A549 (cell line): ENCODE results near the gene IL23R. TPM values are rescaled to one million over a fixed set of nuclear protein-coding genes. Genes with fewer than 3 reads are reported as not detected.
"Not testable (repeated sequence)": the region's sequence is repeated elsewhere in the genome, so short reads cannot be mapped to it uniquely, and the experiment has no call there.

ENCODE experiments used
- ATAC-seq, 2 experiments: fragments of 200-7000 bp in 1 of 2; fragments of >200 bp in 1 of 2; cut with Nextera tagmentation in 1 of 2; cut with Tn5 transposase in 1 of 2; 3 replicates each; pipeline versions ENCODE4 v1.8.0 to v1.9.1; 2018 to 2020; ENCODE audit warnings: mild to moderate bottlenecking in 1 of 2, moderate library complexity in 1 of 2
- CTCF ChIA-PET: fragments of 300-600 bp; sonication (Branson Sonifier 250); formaldehyde crosslinking; extraction: SDS; loops from one replicate; lab custom pipeline; 2021; ENCODE audit warnings: antibody characterized with exemption, inconsistent platforms; lab: Yijun Ruan, JAX
- POLR2A ChIA-PET: fragments of 350-600 bp; formaldehyde crosslinking; extraction: SDS; loops from one replicate; lab custom pipeline; 2021; ENCODE audit warnings: antibody characterized with exemption, inconsistent platforms; lab: Yijun Ruan, JAX
- DNase-seq, 2 experiments: peaks; one replicate each; pipeline versions ENCODE4 v3.0.0 to v3.0.0-alpha.2; 2011 to 2016; ENCODE audit warnings: low read depth in 1 of 2, low spot score in 1 of 2
- FAIRE-seq: peaks from 2 replicates; lab custom pipeline; 2011; peaks lifted over from hg19 to GRCh38; lab: Jason Lieb, UNC
- H3K27ac ChIP-seq, 2 experiments: fragments of >200 bp; sonication (Bioruptor Twin); formaldehyde crosslinking; 3 replicates each; pipeline ENCODE4 v1.5.1; 2016 to 2017
- H3K4me1 ChIP-seq: fragments of >200 bp; sonication (Bioruptor Twin); formaldehyde crosslinking; 3 replicates; pipeline ENCODE4 v1.6.1; 2016
- H3K4me2 ChIP-seq: fragments of >200 bp; sonication (Bioruptor Twin); formaldehyde crosslinking; 3 replicates; pipeline ENCODE4 v1.6.1; 2016
- H3K4me3 ChIP-seq: fragments of >200 bp; sonication (Bioruptor Twin); formaldehyde crosslinking; 3 replicates; pipeline ENCODE4 v1.5.1; 2016
- H3K9me3 ChIP-seq: fragments of >200 bp; sonication (Bioruptor Twin); formaldehyde crosslinking; 3 replicates; pipeline ENCODE4 v1.6.1; 2016
- CTCF ChIP-seq: fragments of >200 bp; sonication (Bioruptor Twin); formaldehyde crosslinking; IDR thresholded peaks from 3 replicates; pipeline ENCODE4 v1.5.1; 2016
- E2F6 ChIP-seq: IDR thresholded peaks from 2 replicates; pipeline ENCODE4 v1.6.1; 2012; ENCODE audit warnings: low read depth, borderline replicate concordance
- ESRRA ChIP-seq: fragments of 150-350 bp; IDR thresholded peaks from 2 replicates; pipeline ENCODE4 v1.6.1; 2014; ENCODE audit warnings: mild to moderate bottlenecking, low read length, borderline replicate concordance
- FOSB ChIP-seq: fragments of 250-450 bp; sonication (Bioruptor Pico); IDR thresholded peaks from 2 replicates; pipeline ENCODE4 v1.5.0; 2020; ENCODE audit warnings: mild to moderate bottlenecking, moderate library complexity
- HMGXB4 ChIP-seq: fragments of 250-450 bp; sonication (Bioruptor Pico); IDR thresholded peaks from 2 replicates; pipeline ENCODE4 v1.5.0; 2021; ENCODE audit warnings: mild to moderate bottlenecking, moderate library complexity, borderline replicate concordance
- HOXA7 ChIP-seq: fragments of 250-450 bp; sonication (Bioruptor Pico); IDR thresholded peaks from 2 replicates; pipeline ENCODE4 v1.5.0; 2020; ENCODE audit warnings: mild to moderate bottlenecking, moderate library complexity
- KDM1A ChIP-seq: fragments of 200-600 bp; sonication (generic); IDR thresholded peaks from 2 replicates; pipeline ENCODE4 v1.6.1; 2016; ENCODE audit warnings: low read depth, mild to moderate bottlenecking
- MAFK ChIP-seq: fragments of 450-650 bp; IDR thresholded peaks from 2 replicates; pipeline ENCODE4 v1.6.1; 2014; ENCODE audit not compliant: partially characterized antibody
- MAZ ChIP-seq: fragments of 150-350 bp; IDR thresholded peaks from 2 replicates; pipeline ENCODE4 v1.6.1; 2014; ENCODE audit warnings: antibody characterized with exemption, low read depth, low read length, borderline replicate concordance
- PHF8 ChIP-seq: fragments of 200-600 bp; sonication (generic); IDR thresholded peaks from 2 replicates; pipeline ENCODE4 v1.6.1; 2016; ENCODE audit warnings: low read depth, mild to moderate bottlenecking, antibody characterized with exemption, moderate library complexity, borderline replicate concordance
- RAD21 ChIP-seq, 2 experiments: fragments of >200 bp in 1 of 2; sonication (Bioruptor Twin) in 1 of 2; formaldehyde crosslinking in 1 of 2; IDR thresholded peaks in 1 of 2; conservative IDR thresholded peaks in 1 of 2; 2 replicates in 1 of 2; 3 replicates in 1 of 2; pipeline ENCODE4 v1.6.1; 2012 to 2018; ENCODE audit warnings: inconsistent platforms in 1 of 2
- REST ChIP-seq: fragments of 200-600 bp; sonication (generic); IDR thresholded peaks from 2 replicates; pipeline ENCODE4 v1.6.1; 2016; ENCODE audit warnings: antibody characterized with exemption, mild to moderate bottlenecking, moderate library complexity
- TFCP2L1 ChIP-seq: fragments of 250-450 bp; sonication (Bioruptor Pico); IDR thresholded peaks from 2 replicates; pipeline ENCODE4 v1.5.0; 2021; ENCODE audit warnings: mild to moderate bottlenecking
- ZFP36 ChIP-seq: fragments of 450-650 bp; IDR thresholded peaks from 2 replicates; pipeline ENCODE4 v1.6.1; 2014; ENCODE audit warnings: borderline replicate concordance; ENCODE audit not compliant: partially characterized antibody
- ZSCAN20 ChIP-seq: fragments of 250-450 bp; sonication (Bioruptor Pico); IDR thresholded peaks from 2 replicates; pipeline ENCODE4 v1.8.0; 2022; ENCODE audit warnings: mild to moderate bottlenecking, moderate library complexity
- WGBS: methylation state at CpG from one replicate; pipeline ENCODE4 v1.1.6; 2017; ENCODE audit errors: missing lambda C conversion rate; 5-methylcytosine and 5-hydroxymethylcytosine counted together
- polyA plus RNA-seq, 4 experiments: library from polyadenylated mRNA; depleted of rRNA in 3 of 4; stranded (reverse); fragments of >200 nt; fragmentation: RNase III in 1 of 4; extraction: RNeasy Plus Mini Kit Qiagen cat#74134 plus additional on column Dnase treatment in 1 of 4; gene quantifications; 2 replicates in 3 of 4; 3 replicates in 1 of 4; pipeline ENCODE4 v1.2.3, GENCODE V29; 2011 to 2017
- TF ChIP-seq, protein P1 (sequence below): fragments of 150-350 bp; IDR thresholded peaks from 2 replicates; pipeline ENCODE4 v1.6.1; 2014; ENCODE audit warnings: low read depth, mild to moderate bottlenecking, low read length

The IL23R gene
- polyA plus RNA-seq, 2 of the 4 experiments (the other 2 are of a cell fraction) = not detected

DNA sequence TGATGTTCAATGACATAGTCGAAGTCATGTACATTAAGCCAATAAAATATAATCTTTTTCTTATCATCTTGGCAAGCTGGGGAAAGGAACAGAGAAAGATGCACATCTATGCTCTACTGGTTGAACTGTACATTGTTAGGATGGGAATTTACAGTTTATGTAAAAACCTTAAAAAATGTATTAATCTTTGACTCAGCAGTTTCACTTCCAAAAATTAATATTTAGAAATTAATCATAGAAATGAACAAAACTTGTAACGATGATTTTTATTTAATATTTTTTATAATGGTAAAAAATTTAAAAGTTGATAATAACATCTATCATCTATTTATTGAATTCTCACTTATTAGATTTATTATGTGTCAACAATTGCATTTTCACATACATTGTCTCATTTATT is 25.8 kb upstream of the IL23R start:
- TF ChIP-seq, protein P1, sequence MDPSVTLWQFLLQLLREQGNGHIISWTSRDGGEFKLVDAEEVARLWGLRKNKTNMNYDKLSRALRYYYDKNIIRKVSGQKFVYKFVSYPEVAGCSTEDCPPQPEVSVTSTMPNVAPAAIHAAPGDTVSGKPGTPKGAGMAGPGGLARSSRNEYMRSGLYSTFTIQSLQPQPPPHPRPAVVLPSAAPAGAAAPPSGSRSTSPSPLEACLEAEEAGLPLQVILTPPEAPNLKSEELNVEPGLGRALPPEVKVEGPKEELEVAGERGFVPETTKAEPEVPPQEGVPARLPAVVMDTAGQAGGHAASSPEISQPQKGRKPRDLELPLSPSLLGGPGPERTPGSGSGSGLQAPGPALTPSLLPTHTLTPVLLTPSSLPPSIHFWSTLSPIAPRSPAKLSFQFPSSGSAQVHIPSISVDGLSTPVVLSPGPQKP = no peak
- TF ChIP-seq KDM1A = no peak
- no peak for TF ChIP-seq FOSB (CRISPR knock-in tag)
- 46% methylated on average over 2 of the region's 2 CpGs for WGBS

GRCh38 chr1:67141832-67142231 is 24.4 kb upstream of the IL23R start:
- ATAC-seq, H3K9me3 ChIP-seq, H3K4me3 ChIP-seq, H3K4me1 ChIP-seq, FAIRE-seq, H3K4me2 ChIP-seq, H3K27ac ChIP-seq, POLR2A ChIA-PET, DNase-seq: not testable (repeated sequence)
- WGBS = 64% methylated on average over 3 of the region's 3 CpGs
- CTCF ChIA-PET = interaction anchor here (1.0 to 2.0 kb wide), 4 partner anchors 9 to 378 kb away, joined by 3 to 7 read pairs (median 4); no protein-coding TSS in a partner anchor

More for the DNA sequence above, 25.8 kb upstream of the IL23R start:
- DNase-seq = no peak
- H3K4me2 ChIP-seq = no peak overlapping the region
- no peak for FAIRE-seq
- no peaks in the 10 kb centered on the region for H3K9me3 ChIP-seq
- no peak overlapping the region for H3K4me3 ChIP-seq
- no peaks in the 10 kb centered on the region for H3K4me1 ChIP-seq
- ChIA-PET POLR2A (no interaction called here), CTCF (interaction anchor here (1.3 kb wide), 1 partner anchor 9 kb away, joined by 3 read pairs; no protein-coding TSS in a partner anchor)
- no peak for ATAC-seq
- no peak overlapping the region for H3K27ac ChIP-seq

GRCh38 chr1:67142931-67143330 is 23.3 kb upstream of the IL23R start:
- DNase-seq = no peak
- Histone ChIP-seq H3K9me3 (no peaks in the 10 kb centered on the region), H3K27ac (no peak overlapping the region), H3K4me3 (no peak overlapping the region), H3K4me2 (no peak overlapping the region), H3K4me1 (no peaks in the 10 kb centered on the region)
- CTCF ChIA-PET = interaction anchor here (1.7 to 2.0 kb wide), 2 partner anchors 9 to 147 kb away, joined by 3 to 7 read pairs; no protein-coding TSS in a partner anchor
- no peak for ATAC-seq
- POLR2A ChIA-PET = no interaction called here
- 33% methylated on average over 3 of the region's 3 CpGs for WGBS
- no peak for FAIRE-seq
- no peak for TF ChIP-seq KDM1A
- no peak for TF ChIP-seq RAD21 (conservative IDR thresholded peaks at IDR 0.05 in 1 of 2, IDR thresholded peaks at IDR 0.05 in 1 of 2)
- TF ChIP-seq MAFK = no peak
- no peak for TF ChIP-seq TFCP2L1 (CRISPR knock-in tag)
- TF ChIP-seq ZFP36 = no peak
- TF ChIP-seq MAZ = no peak
- TF ChIP-seq HMGXB4 (CRISPR knock-in tag) = no peak
- no peak for TF ChIP-seq REST
- no peak for TF ChIP-seq CTCF
- no peak for TF ChIP-seq E2F6
- no peak for TF ChIP-seq ZSCAN20 (CRISPR knock-in tag)
- no peak for TF ChIP-seq ESRRA
- no peak for TF ChIP-seq HOXA7
- no peak for TF ChIP-seq PHF8
